ENCODE measurements around the gene CTSL. TPM values are rescaled to one million over a fixed set of nuclear protein-coding genes. Genes with fewer than 3 reads are reported as not detected.

CTSL gene
- total RNA-seq, 1 experiment from 2014 or later, result 1,779 TPM

GRCh38 chr9:87771316-87772006 is 45.5 kb downstream of the CTSL start:
- in situ Hi-C loops (cut with HindIII; ENCODE audit: low pct_unique_long_range_greater_than_20kb, low sequenced_read_pairs), result no loop called here
- no peak for DNase-seq (ENCODE audit: low read depth, low spot score)

GRCh38 chr9:87776481-87777379 is 50.8 kb downstream of the CTSL start:
- no peak for DNase-seq (ENCODE audit: low read depth, low spot score)
- in situ Hi-C loops (cut with HindIII; ENCODE audit: low pct_unique_long_range_greater_than_20kb, low sequenced_read_pairs), result no loop called here

GRCh38 chr9:87778996-87779395 is 53.1 kb downstream of the CTSL start:
- no peak for DNase-seq (ENCODE audit: low read depth, low spot score)
- in situ Hi-C loops (cut with HindIII; ENCODE audit: low pct_unique_long_range_greater_than_20kb, low sequenced_read_pairs), result no loop called here

Other genes with a start within 250 kb of the CTSL start
- gene DAPK1, start 228.3 kb upstream of the CTSL start, total RNA-seq (2014; rRNA removed; shearing (Covaris generic)), result 31.4 and 38.1 TPM in 2 replicates
- not detected in 2 replicates for gene SPATA31E1, start 156.8 kb downstream of the CTSL start, total RNA-seq (2014; rRNA removed; shearing (Covaris generic))
- gene SPATA31C1, start 191.8 kb downstream of the CTSL start, total RNA-seq (2014; rRNA removed; shearing (Covaris generic)), result not detected in 2 replicates
- gene CDK20, start 248.4 kb downstream of the CTSL start, total RNA-seq (2014; rRNA removed; shearing (Covaris generic)), result 3.4 and 4.1 TPM in 2 replicates

All from SK-MEL-5 (cell line).